GM06990 (cell line): ENCODE results near the gene EBF3.

Experiments
- DNase-seq: peaks from one replicate; pipeline ENCODE4 v3.0.0-alpha.2; 2011; ENCODE audit not compliant: insufficient read length; ENCODE audit errors: extremely low read depth
- H3K27me3 ChIP-seq: replicated peaks from 2 replicates; pipeline ENCODE4 v1.6.0; 2011; ENCODE audit warnings: low read length; ENCODE audit not compliant: control insufficient read depth, insufficient read depth
- H3K36me3 ChIP-seq: 2 replicates; pipeline ENCODE4 v1.5.1; 2011; ENCODE audit warnings: low read length; ENCODE audit not compliant: control insufficient read depth, insufficient read depth
- H3K4me3 ChIP-seq: replicated peaks from 2 replicates; pipeline ENCODE4 v1.5.1; 2011; ENCODE audit warnings: low read depth, mild to moderate bottlenecking, control low read depth, low read length
- CTCF ChIP-seq: IDR thresholded peaks from 2 replicates; pipeline ENCODE4 v1.5.1; 2011; ENCODE audit warnings: low read length, control low read depth, mild to moderate bottlenecking, inconsistent platforms; ENCODE audit not compliant: insufficient read depth, poor library complexity, severe bottlenecking

EBF3 gene

GRCh38 chr10:129958629-129959543, 5.2 kb downstream of the EBF3 start:
- no peak for TF ChIP-seq CTCF
- H3K4me3 ChIP-seq, result no peak overlapping the region

GRCh38 chr10:129958148-129958628, 5.9 kb downstream of the EBF3 start:
- no peaks in the 10 kb centered on the region for H3K36me3 ChIP-seq
- H3K4me3 ChIP-seq, result no peak overlapping the region
- no peak for DNase-seq
- no peaks in the 10 kb centered on the region for H3K27me3 ChIP-seq
- no peak for TF ChIP-seq CTCF

More at GRCh38 chr10:129958629-129959543, 5.2 kb downstream of the EBF3 start:
- no peak for DNase-seq
- Histone ChIP-seq H3K27me3 (no peaks in the 10 kb centered on the region), H3K36me3 (no peaks in the 10 kb centered on the region)

- no peak overlapping the region for H3K4me3 ChIP-seq
- H3K36me3 ChIP-seq, result no peaks in the 10 kb centered on the region
- DNase-seq, result no peak
- H3K27me3 ChIP-seq, result no peaks in the 10 kb centered on the region
- no peak for TF ChIP-seq CTCF
Observed at GRCh38 chr10:129956876-129957673, 7.0 kb downstream of the EBF3 start.

DNA sequence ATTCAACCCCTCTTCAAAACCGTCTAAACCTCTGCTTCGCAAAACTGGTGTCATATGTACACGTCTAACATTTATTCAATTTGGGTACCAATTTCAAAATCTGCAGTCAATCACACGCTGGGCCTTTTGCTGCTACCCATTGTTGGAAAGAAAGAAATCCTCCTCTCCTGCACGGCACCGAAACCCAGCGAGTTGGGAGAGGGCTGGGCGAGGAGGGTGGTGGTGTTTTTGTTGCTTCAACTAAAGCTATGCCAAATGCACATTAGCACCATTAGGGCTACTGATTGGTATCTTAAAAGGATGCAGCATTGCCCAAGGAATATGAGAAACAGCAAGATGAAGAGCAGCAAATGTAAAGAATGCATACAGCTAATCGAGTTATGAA, 7.8 kb downstream of the EBF3 start:
- TF ChIP-seq CTCF, result no peak
- DNase-seq, result no peak
- Histone ChIP-seq H3K4me3 (no peak overlapping the region), H3K27me3 (no peaks in the 10 kb centered on the region), H3K36me3 (no peaks in the 10 kb centered on the region)

- H3K27me3 ChIP-seq, result no peaks in the 10 kb centered on the region
- TF ChIP-seq CTCF, result no peak
- no peaks in the 10 kb centered on the region for H3K36me3 ChIP-seq
- no peak for DNase-seq
- no peak overlapping the region for H3K4me3 ChIP-seq
Observed at GRCh38 chr10:129955601-129956285, 8.3 kb downstream of the EBF3 start.
